H1 (cell line): ENCODE results near the gene PTGES3L. TPM values are rescaled to one million over a fixed set of nuclear protein-coding genes. Genes with fewer than 3 reads are reported as not detected.

Experiments used
- CTCF ChIA-PET: fragments of 300-600 bp; sonication (Branson Sonifier 250); formaldehyde crosslinking; loops from one replicate; lab custom pipeline; 2021; ENCODE audit not compliant: partially characterized antibody; lab: Charles Lee
- POLR2A ChIA-PET: fragments of 300-600 bp; sonication (Branson Sonifier 250); formaldehyde crosslinking; loops from one replicate; lab custom pipeline; 2021; ENCODE audit warnings: inconsistent platforms; ENCODE audit not compliant: partially characterized antibody; lab: Charles Lee
- DNase-seq, 2 experiments: peaks; one replicate each; pipeline versions ENCODE4 v3.0.0 to v3.0.0-alpha.2; 2010 to 2022; ENCODE audit warnings: low spot score in 2 of 2, low read depth in 1 of 2, mixed read lengths in 1 of 2
- FAIRE-seq: peaks from 2 replicates; lab custom pipeline; 2011; peaks lifted over from hg19 to GRCh38; lab: Jason Lieb, UNC
- H2AFZ ChIP-seq: 2 replicates; pipeline ENCODE4 v1.8.1; 2012; ENCODE audit warnings: low read length, inconsistent platforms
- H2AK5ac ChIP-seq: 2 replicates; pipeline ENCODE4 v1.6.1; 2013; ENCODE audit warnings: low read depth, low read length
- H2BK120ac ChIP-seq: replicated peaks from 2 replicates; pipeline ENCODE3; 2013; ENCODE audit warnings: low read depth, low read length, inconsistent platforms
- H2BK12ac ChIP-seq: 2 replicates; pipeline ENCODE4 v1.6.1; 2013; ENCODE audit warnings: low read depth, low read length
- H2BK15ac ChIP-seq: 2 replicates; pipeline ENCODE4 v1.6.1; 2013; ENCODE audit warnings: low read length
- H2BK20ac ChIP-seq: 2 replicates; pipeline ENCODE4 v1.6.1; 2013; ENCODE audit warnings: low read length
- H2BK5ac ChIP-seq: 2 replicates; pipeline ENCODE4 v1.6.1; 2013; ENCODE audit warnings: low read depth, low read length
- H3K14ac ChIP-seq: 2 replicates; pipeline ENCODE4 v1.6.1; 2013; ENCODE audit warnings: inconsistent platforms; ENCODE audit not compliant: insufficient read length
- H3K18ac ChIP-seq: 2 replicates; pipeline ENCODE4 v1.6.1; 2013; ENCODE audit warnings: low read length; ENCODE audit errors: extremely low read depth
- H3K23ac ChIP-seq: 2 replicates; pipeline ENCODE4 v1.6.1; 2013; ENCODE audit warnings: inconsistent platforms; ENCODE audit not compliant: insufficient read length
- H3K23me2 ChIP-seq: 2 replicates; pipeline ENCODE4 v1.6.1; 2013; ENCODE audit warnings: low read depth, low read length
- H3K27ac ChIP-seq: 2 replicates; pipeline ENCODE4 v1.6.1; 2011; ENCODE audit warnings: low read depth, low read length, inconsistent platforms
- H3K27me3 ChIP-seq, 4 experiments: replicated peaks in 1 of 4; 1 replicate in 1 of 4; 2 replicates in 3 of 4; pipeline versions ENCODE4 v1.6.1 to v1.8.1; 2011 to 2013; ENCODE audit warnings: low read length in 3 of 4, mild to moderate bottlenecking in 3 of 4, inconsistent platforms in 2 of 4, mixed read lengths in 2 of 4, moderate library complexity in 1 of 4; ENCODE audit not compliant: control insufficient read depth in 3 of 4, insufficient read depth in 3 of 4; ENCODE audit errors: extremely low read depth in 1 of 4
- H3K36me3 ChIP-seq, 4 experiments: 2 replicates each; pipeline versions ENCODE4 v1.6.1 to v1.8.1; 2011 to 2013; ENCODE audit warnings: mild to moderate bottlenecking in 4 of 4, low read length in 3 of 4, moderate library complexity in 2 of 4, control low read depth in 1 of 4, inconsistent platforms in 1 of 4; ENCODE audit not compliant: insufficient read depth in 4 of 4, control insufficient read depth in 2 of 4
- H3K4ac ChIP-seq: replicated peaks from 2 replicates; pipeline ENCODE3; 2013; ENCODE audit warnings: low read length, low read depth, mixed read lengths, inconsistent platforms; ENCODE audit not compliant: insufficient read length
- H3K4me1 ChIP-seq, 4 experiments: replicated peaks in 1 of 4; 1 replicate in 1 of 4; 2 replicates in 3 of 4; pipeline versions ENCODE4 v1.6.1 to v1.8.1; 2011 to 2013; ENCODE audit warnings: low read length in 3 of 4, inconsistent platforms in 2 of 4, mixed read lengths in 1 of 4; ENCODE audit not compliant: insufficient read depth in 4 of 4, control insufficient read depth in 3 of 4
- H3K4me2 ChIP-seq, 2 experiments: 2 replicates each; pipeline versions ENCODE4 v1.6.1 to v1.8.1; 2011 to 2013; ENCODE audit warnings: low read depth in 2 of 2, low read length in 2 of 2, control low read depth in 1 of 2, inconsistent platforms in 1 of 2, mild to moderate bottlenecking in 1 of 2; ENCODE audit not compliant: insufficient read depth in 1 of 2
- H3K4me3 ChIP-seq, 4 experiments: fragments of 200-600, 300-600 bp in 1 of 4; sonication (generic), shearing (Covaris generic), sonication (Bioruptor Twin) in 1 of 4; 2 replicates each; pipeline versions ENCODE4 v1.5.1 to v1.8.1; 2011 to 2016; ENCODE audit warnings: low read length in 4 of 4, low read depth in 3 of 4, control low read depth in 2 of 4, inconsistent platforms in 2 of 4, mild to moderate bottlenecking in 2 of 4, mixed read lengths in 1 of 4, moderate library complexity in 1 of 4; ENCODE audit not compliant: insufficient read depth in 2 of 4; ENCODE audit errors: extremely low read depth in 1 of 4
- H3K56ac ChIP-seq: replicated peaks from 2 replicates; pipeline ENCODE3; 2013; ENCODE audit warnings: low read depth, mild to moderate bottlenecking, mixed read lengths, low read length, inconsistent platforms; ENCODE audit not compliant: insufficient read length
- H3K79me1 ChIP-seq: 2 replicates; pipeline ENCODE4 v1.6.1; 2013; ENCODE audit warnings: low read depth, low read length, control low read depth
- H3K79me2 ChIP-seq, 2 experiments: 2 replicates each; pipeline versions ENCODE4 v1.6.1 to v1.8.1; 2012 to 2013; ENCODE audit warnings: low read length in 2 of 2, mild to moderate bottlenecking in 2 of 2, inconsistent platforms in 1 of 2; ENCODE audit not compliant: insufficient read depth in 2 of 2, control insufficient read depth in 1 of 2
- H3K9ac ChIP-seq, 4 experiments: replicated peaks in 1 of 4; 1 replicate in 1 of 4; 2 replicates in 3 of 4; pipeline versions ENCODE4 v1.6.1 to v1.8.1; 2011 to 2013; ENCODE audit warnings: low read depth in 3 of 4, low read length in 3 of 4, control low read depth in 2 of 4, mild to moderate bottlenecking in 2 of 4, moderate library complexity in 2 of 4, inconsistent platforms in 1 of 4; ENCODE audit errors: extremely low read depth in 1 of 4
- H3K9me3 ChIP-seq, 2 experiments: 2 replicates each; pipeline versions ENCODE4 v1.6.1 to v1.8.1; 2012 to 2013; ENCODE audit warnings: mild to moderate bottlenecking in 2 of 2, moderate library complexity in 2 of 2, control low read depth in 1 of 2, inconsistent platforms in 1 of 2, low read depth in 1 of 2, low read length in 1 of 2, mixed read lengths in 1 of 2; ENCODE audit not compliant: insufficient read depth in 2 of 2
- H4K20me1 ChIP-seq, 2 experiments: replicated peaks in 1 of 2; 2 replicates each; pipeline versions ENCODE3 to v1.8.1; 2011 to 2013; ENCODE audit warnings: inconsistent platforms in 2 of 2, low read length in 2 of 2, mild to moderate bottlenecking in 1 of 2; ENCODE audit not compliant: insufficient read depth in 2 of 2, control insufficient read depth in 1 of 2
- H4K5ac ChIP-seq: 2 replicates; pipeline ENCODE4 v1.6.1; 2013; ENCODE audit warnings: low read length, low read depth, mixed read lengths, inconsistent platforms; ENCODE audit not compliant: insufficient read length
- H4K8ac ChIP-seq: 2 replicates; pipeline ENCODE4 v1.8.0; 2013; ENCODE audit warnings: mild to moderate bottlenecking, moderate library complexity, low read length, inconsistent platforms; ENCODE audit not compliant: insufficient read depth; ENCODE audit errors: extremely low read depth
- H4K91ac ChIP-seq: replicated peaks from 2 replicates; pipeline ENCODE3; 2013; ENCODE audit warnings: low read length, mixed read lengths, inconsistent platforms; ENCODE audit not compliant: insufficient read length
- BCL11A ChIP-seq, 2 experiments: IDR thresholded peaks; one replicate each; pipeline ENCODE4 v1.6.1; 2011; ENCODE audit warnings: low read depth in 2 of 2, low read length in 2 of 2, mild to moderate bottlenecking in 2 of 2
- EGR1 ChIP-seq: IDR thresholded peaks from 2 replicates; pipeline ENCODE4 v1.6.1; 2011; ENCODE audit warnings: low read depth, low read length, borderline replicate concordance
- RFX5 ChIP-seq: IDR thresholded peaks from 2 replicates; pipeline ENCODE4 v1.6.1; 2011; ENCODE audit warnings: low read depth, low read length, improper control_type of control experiment, borderline replicate concordance
- SP1 ChIP-seq: IDR thresholded peaks from 2 replicates; pipeline ENCODE4 v1.6.1; 2011; ENCODE audit warnings: low read depth, low read length
- TAF7 ChIP-seq: optimal IDR thresholded peaks from 2 replicates; pipeline ENCODE3; 2011; ENCODE audit warnings: low read depth, mild to moderate bottlenecking, inconsistent platforms, low read length, moderate library complexity, borderline replicate concordance
- WGBS, 2 experiments: shearing (Covaris generic) in 1 of 2; methylation state at CpG; one replicate each; pipeline versions ENCODE4 v1.1.6 to v1.1.7; 2013 to 2015; ENCODE audit warnings: low lambda C conversion rate in 2 of 2, mixed read lengths in 2 of 2, inconsistent platforms in 1 of 2, low coverage in 1 of 2, missing lambda C conversion rate in 1 of 2; ENCODE audit not compliant: insufficient replicate concordance in 2 of 2, insufficient coverage in 1 of 2, insufficient read length in 1 of 2; ENCODE audit errors: extremely low coverage in 1 of 2, missing lambda C conversion rate in 1 of 2; 5-methylcytosine and 5-hydroxymethylcytosine counted together
- polyA plus RNA-seq, 7 experiments: library from polyadenylated mRNA; depleted of rRNA in 3 of 7; stranded (reverse) in 5 of 7; unstranded in 2 of 7; fragments of >200 nt in 5 of 7; fragments of 200-250 nt in 2 of 7; gene quantifications; 1 replicate in 5 of 7; 2 replicates in 1 of 7; 4 replicates in 1 of 7; pipeline versions ENCODE4 v1.2.1 to v1.2.3, GENCODE V29; 2011 to 2013; ENCODE audit warnings: missing spikeins in 2 of 7, mixed read lengths in 2 of 7
- total RNA-seq: library from RNA; stranded (reverse); fragmentation: NEBNext Ultra II Directional; extraction: Animal tissue kit (Norgen Biotek cat#: 25700); gene quantifications from 2 replicates; pipeline ENCODE4 v1.2.1, GENCODE V29; 2021

PTGES3L gene
- total and polyA plus RNA-seq, 2 of the 8 experiments (the other 6 are each of a cell fraction or from before 2014, with no cell fraction given), result 3.0 to 3.6 TPM

- Histone ChIP-seq H3K9ac (no peak overlapping the region), H3K27me3 (no peaks in the 10 kb centered on the region), H3K9me3 (no peaks in the 10 kb centered on the region), H4K8ac (no peak overlapping the region), H3K79me1 (no peaks in the 10 kb centered on the region), H2BK120ac (no peak overlapping the region), H4K20me1 (peaks cover 0 to 6% of the 10 kb centered on the region in 2 experiments), H3K4me2 (no peak overlapping the region), H2BK20ac (no peak overlapping the region), H4K5ac (no peak overlapping the region), H2AFZ (no peak overlapping the region), H2BK15ac (no peak overlapping the region), H3K4me3 (no peak overlapping the region), H3K18ac (no peak overlapping the region), H3K14ac (no peak overlapping the region), H3K23ac (no peak overlapping the region), H3K4ac (no peak overlapping the region), H3K36me3 (peaks cover 19 to 49% (median 38%) of the 10 kb centered on the region in 4 experiments; a peak in 6 of 8 replicates), H2BK5ac (no peak overlapping the region), H2BK12ac (no peak overlapping the region)
- ChIA-PET POLR2A (interaction anchor here (7.1 kb wide), 1 partner anchor 8 kb away, joined by 57 read pairs; the partner anchor contains the start of gene RPL27), CTCF (interaction anchor here (3.1 kb wide), 1 partner anchor 9 kb away, joined by 13 read pairs; the partner anchor contains the start of gene RPL27)
- 93% methylated on average over 5 of the region's 5 CpGs; no CpG with 5 or more reads in 1 of the 2 experiments for WGBS, 2 experiments
- TF ChIP-seq BCL11A (IDR thresholded peaks at IDR 0.05; ENCODE audit: low read depth in 2 of 2, low read length in 2 of 2) (no peak), SP1 (no peak), TAF7 (no peak), RFX5 (no peak), EGR1 (no peak)
- TF ChIP-seq, all 59 proteins: peak for 0
- H3K4me1 ChIP-seq, result no peaks in the 10 kb centered on the region
- no peaks in the 10 kb centered on the region for H3K23me2 ChIP-seq
- FAIRE-seq, result no peak
- H3K27ac ChIP-seq, result no peak overlapping the region
- H2AK5ac ChIP-seq, result no peak overlapping the region
- DNase-seq, result no peak
- no peak overlapping the region for H4K91ac ChIP-seq
- no peaks in the 10 kb centered on the region for H3K79me2 ChIP-seq
- H3K56ac ChIP-seq, result no peak overlapping the region
These were observed 9.3 kb upstream of the PTGES3L start for GRCh38 chr17:42989141-42989540.
